GF-D8 (cell line): ENCODE results near the gene CHTOP.
A peak's percentile ranks its signal among the peaks of the same experiment; 100 is the strongest.
"Not testable (repeated sequence)": the region's sequence is repeated elsewhere in the genome, so short reads cannot be mapped to it uniquely, and the experiment has no call there.

ENCODE experiments used
- DNase-seq: peaks from one replicate; lab custom pipeline; 2025; lab: John Stamatoyannopoulos, UW

Gene CHTOP

DNA sequence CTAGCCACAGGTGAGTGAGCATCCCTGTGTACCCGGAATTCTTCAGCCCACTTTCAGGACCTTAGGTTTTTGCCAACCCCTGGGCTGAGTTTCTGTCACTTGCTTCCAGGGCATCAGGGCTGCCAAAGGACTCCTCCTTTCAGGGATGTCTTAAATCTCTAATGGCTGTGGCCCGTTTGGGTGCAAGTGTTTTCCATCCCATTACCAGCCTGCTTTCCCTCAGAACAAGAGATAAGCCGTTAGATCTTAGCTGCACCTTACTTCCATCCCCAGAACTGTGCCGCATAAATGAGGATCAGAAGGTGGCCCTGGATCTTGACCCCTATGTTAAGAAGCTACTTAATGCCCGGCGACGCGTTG is 25.3 kb downstream of the CHTOP start:
- DNase-seq = no peak

DNA sequence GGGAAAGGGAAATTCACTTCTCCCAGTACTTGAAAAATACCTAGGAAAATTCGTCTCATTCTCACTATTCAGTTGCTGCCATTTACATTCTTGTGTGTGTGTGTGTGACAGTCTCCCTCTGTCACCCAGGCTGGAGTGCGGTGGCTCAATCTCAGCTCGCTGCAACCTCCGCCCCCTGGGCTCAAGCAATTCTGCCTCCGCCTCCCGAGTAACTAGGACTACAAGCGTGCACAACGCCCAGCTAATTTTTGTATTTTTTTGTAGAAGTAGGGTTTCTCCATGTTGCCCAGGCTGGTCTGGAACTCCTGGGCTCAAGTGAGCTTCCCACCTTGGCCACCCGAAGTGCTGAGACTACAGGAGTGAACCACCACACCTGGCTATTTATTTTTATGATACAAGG is 25.8 kb downstream of the CHTOP start:
- no peak for DNase-seq

DNA sequence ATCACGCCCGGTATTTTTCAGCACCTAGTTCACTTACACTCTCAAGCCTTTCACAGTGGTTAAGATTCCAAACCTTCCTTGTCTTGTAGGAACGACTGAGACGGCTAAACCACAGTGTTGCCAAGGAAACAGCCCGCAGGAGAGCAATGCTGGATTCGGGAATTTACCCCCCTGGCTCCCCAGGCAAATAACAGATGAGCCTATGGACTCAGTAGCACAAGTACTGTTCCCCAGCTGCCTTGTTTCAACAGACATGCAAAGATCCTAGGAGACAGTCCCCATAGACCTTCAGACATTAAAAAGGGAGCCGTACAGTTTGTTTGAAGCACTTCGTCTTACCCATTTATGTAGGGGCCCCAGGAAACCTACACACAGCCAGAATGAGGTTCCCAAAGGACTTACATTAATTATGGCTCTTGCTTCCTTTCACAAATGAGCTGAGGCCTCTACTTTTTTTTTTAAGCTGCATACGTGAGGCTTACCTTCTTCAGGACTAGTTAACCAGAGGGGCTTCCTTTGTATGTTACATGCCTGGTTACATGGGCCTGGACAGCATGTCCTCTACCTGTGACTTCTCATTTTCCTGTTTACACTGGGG is 27.3 kb downstream of the CHTOP start:
- no peak for DNase-seq

GRCh38 chr1:153662269-153662668 is 28.4 kb downstream of the CHTOP start:
- DNase-seq = no peak

- no peak for DNase-seq
Observed at GRCh38 chr1:153663211-153663610, 29.3 kb downstream of the CHTOP start.

- DNase-seq = no peak
Observed at GRCh38 chr1:153667439-153667838, 33.6 kb downstream of the CHTOP start.

GRCh38 chr1:153668672-153669071 is 34.8 kb downstream of the CHTOP start:
- DNase-seq = not testable (repeated sequence)

DNA sequence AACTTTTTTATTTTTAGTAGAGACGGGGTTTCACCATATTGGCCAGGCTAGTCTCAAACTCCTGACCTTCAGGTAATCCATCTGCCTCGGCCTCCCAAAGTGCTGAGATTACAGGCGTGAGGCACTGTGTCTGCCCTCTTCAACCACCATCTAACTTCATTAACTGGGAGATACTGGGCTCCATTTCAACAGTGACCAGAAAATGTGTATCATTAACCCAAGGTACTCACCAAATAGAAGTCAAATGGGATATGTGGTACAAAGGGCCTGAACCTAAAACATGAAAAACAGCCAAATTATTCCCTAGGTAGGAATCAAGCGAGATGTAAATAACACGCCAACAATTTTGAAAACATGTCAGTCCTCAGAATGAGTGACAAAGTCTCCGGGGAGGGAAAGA is 35.7 kb downstream of the CHTOP start:
- DNase-seq = no peak

DNA sequence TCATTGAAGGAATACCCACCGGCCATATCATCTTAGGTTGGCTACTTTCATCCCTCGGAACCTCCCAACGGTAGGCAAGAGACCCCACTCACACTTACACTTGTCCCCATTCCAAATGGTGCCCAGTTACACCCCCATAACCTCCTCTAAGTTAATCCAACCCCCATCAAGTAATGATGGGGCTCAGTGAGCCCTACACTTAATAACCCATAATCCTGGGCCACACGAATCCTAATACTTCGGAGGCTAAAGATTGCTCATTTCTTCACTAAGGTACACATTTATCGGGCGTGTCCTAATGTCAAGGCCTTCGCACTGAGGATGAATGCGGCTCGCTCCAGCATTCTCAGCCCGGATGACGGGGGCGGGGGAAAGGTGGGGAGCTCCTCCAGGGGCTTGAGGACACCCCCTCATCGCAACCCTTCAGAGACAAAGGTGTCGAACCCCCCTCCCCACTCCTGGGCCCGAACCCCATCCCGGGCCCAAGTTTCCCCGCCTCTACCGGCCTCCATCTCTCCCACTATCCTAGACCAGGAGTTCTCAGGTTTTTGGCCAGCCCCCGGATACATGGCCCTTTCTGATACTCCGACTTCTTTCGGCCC is 36.5 kb downstream of the CHTOP start:
- no peak for DNase-seq

DNA sequence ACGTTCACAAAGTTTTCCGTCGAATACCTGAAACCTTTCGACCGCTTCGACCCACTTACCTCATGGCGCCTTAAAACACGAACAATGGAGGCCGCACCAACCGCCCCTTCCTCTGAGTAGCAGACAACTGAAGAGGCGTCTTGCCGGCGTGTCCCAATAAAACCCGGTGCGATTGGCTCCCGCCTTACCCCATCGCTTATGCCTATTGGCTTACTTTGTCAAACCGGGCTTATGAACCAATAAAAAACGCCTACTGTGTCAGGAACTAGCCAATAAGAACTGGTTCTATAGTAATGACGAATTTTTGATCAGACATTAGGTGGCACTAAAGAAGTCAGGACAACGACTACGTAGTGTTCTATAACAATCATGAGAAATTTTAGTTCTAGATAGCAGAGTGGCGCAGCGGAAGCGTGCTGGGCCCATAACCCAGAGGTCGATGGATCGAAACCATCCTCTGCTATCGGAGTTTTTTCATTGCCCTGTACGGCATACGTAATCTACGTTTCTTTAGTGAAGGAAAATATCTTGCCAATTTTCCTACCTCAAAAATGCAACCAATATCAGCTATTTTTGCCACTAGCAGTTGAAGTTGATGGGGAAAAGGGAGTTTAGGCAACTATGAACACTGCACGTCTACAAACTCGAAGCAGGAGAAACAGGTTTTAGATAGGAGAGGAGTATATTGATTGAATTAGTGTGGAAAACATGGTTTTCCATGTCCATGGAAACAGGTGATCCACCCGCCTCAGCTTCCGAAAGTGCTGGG is 37.2 kb downstream of the CHTOP start, which contains the start of gene ILF2:
Gene ILF2, minus strand, starts transcription at position 135 of the 769 bp plus-strand sequence. Its CDS starts 71 bp downstream, at position 64.
- DNase-seq = peak; percentile 99

DNA sequence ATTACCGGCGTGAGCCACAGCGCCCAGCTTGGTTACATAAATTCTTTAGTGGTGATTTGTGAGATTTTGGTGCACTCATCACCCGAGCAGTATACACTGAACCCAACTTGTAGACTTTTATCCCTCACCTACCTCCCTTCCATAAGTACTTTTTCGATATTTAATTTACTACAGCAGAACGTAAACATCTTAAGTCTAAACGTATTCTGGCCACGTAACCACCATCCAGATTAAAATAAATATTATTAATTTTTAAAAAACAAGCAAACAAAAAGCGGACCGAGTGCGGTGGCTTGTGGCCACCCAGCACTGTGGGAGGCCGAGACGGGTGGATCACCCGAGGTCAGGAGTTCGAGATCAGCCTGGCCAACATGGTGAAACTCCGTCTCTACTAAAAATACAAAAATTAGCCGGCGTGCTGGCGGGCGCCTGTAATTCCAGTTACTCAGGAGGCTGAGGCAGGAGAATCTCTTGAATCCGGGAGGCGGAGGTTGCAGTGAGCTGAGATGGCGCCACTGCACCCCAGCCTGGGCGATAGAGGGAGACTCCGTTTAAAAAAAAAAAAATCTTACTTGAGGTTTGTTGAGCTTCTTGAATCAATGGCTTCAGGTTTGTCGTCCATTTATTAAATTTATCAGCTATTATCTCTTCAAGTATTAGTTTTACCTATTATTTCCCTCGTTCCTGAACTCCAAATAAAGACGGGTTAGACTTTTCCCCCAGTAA is 37.9 kb downstream of the CHTOP start:
- DNase-seq = peak; percentile 42

GRCh38 chr1:153673511-153673910 is 39.6 kb downstream of the CHTOP start:
- no peak for DNase-seq

GRCh38 chr1:153677718-153678518 is 44.1 kb downstream of the CHTOP start:
- DNase-seq = no peak

GRCh38 chr1:153678519-153679336 is 44.9 kb downstream of the CHTOP start, which contains the start of gene NPR1:
Gene NPR1, plus strand, starts transcription at chr1:153678688. Its CDS starts 421 bp downstream, at chr1:153679109.
- DNase-seq = no peak

DNA sequence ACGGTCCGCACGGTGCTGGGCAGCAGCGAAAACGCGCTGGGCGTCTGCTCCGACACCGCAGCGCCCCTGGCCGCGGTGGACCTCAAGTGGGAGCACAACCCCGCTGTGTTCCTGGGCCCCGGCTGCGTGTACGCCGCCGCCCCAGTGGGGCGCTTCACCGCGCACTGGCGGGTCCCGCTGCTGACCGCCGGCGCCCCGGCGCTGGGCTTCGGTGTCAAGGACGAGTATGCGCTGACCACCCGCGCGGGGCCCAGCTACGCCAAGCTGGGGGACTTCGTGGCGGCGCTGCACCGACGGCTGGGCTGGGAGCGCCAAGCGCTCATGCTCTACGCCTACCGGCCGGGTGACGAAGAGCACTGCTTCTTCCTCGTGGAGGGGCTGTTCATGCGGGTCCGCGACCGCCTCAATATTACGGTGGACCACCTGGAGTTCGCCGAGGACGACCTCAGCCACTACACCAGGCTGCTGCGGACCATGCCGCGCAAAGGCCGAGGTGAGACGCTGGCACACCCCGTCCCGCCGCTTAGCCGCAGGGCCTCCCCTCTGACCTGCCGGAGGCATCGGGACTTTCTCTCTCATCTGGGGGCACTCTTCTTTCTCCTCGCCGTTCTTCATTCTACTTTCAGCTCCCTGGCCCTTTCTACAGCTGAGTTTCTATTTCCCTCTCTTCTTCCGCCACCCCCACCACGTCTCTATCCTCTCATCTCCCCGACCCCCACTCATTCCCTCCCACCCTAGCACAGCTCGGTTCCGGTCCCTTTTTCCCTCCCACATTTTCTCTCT is 45.7 kb downstream of the CHTOP start:
- no peak for DNase-seq

DNA sequence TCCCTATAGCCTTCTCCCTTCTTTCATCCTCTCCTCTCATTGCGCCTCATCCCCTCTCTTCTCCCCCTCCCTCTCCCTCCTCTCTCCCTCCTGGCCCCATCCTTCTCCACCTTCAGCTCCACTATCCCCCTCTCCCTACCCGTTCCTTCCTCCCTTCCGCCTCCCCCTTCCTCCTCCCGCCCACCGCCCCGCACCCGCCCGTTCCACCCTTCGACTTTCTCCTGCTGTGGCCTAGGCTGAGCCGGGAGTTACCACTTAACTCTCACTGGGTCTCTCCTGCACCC is 46.2 kb downstream of the CHTOP start:
- DNase-seq = no peak

- no peak for DNase-seq
Observed at GRCh38 chr1:153682730-153683129, 48.9 kb downstream of the CHTOP start.

DNA sequence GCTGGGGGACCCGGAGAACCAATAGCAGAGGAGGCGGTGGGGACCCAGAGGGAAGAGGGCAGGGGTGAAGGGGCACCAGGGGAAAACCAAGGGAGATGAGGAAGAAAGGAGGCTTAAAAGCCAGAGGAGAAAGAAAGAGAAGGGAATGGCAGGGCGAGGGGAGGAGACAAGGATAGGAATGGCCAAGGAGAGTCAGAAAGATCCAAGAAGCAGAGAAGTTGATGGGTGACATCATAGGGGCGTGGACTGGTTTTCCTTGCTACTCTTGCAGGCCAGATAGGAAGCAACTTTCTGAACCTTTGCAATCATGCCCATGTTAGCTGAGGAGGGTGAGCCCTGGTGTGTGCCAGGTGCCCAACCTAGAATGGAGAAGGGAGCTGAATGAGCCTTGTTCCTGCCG is 50.0 kb downstream of the CHTOP start:
- DNase-seq = no peak

DNA sequence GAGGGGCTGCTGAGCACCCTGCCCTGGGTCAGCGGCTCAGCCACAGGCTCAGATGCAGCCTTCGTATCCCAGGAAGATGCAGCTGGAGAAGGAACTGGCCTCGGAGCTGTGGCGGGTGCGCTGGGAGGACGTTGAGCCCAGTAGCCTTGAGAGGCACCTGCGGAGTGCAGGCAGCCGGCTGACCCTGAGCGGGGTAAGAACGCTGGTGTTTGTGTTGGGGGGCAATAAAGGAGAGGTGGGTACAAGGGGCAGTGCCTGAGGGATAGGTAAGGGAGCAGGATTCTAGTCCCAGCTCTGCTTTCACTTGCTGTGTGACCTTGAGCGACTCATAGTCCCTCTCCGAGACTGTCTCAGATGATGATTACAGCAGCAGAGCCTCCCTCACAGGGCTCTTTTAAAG is 51.0 kb downstream of the CHTOP start:
- no peak for DNase-seq
